ENCODE measurements around the gene TNS1. TPM values are rescaled to one million over a fixed set of nuclear protein-coding genes. Genes with fewer than 3 reads are reported as not detected.

Gene TNS1
- polyA plus RNA-seq, 6 donors from 2014 or later: 0.05 to 0.57 (median 0.35) TPM; not detected in 2

GRCh38 chr2:217909156-217909820 lies 93.5 kb downstream of the TNS1 start:
- DNase-seq (no peak), ATAC-seq (ENCODE audit: low read depth in 2 of 2) (no peak)
- Mint-ChIP-seq H3K9me3 (no peaks in the 10 kb centered on the region), H3K4me1 (peaks cover 2 to 13% (median 3%) of the 10 kb centered on the region in 3 donors), H3K27me3 (peaks cover 27 to 71% (median 62%) of the 10 kb centered on the region in 3 donors), H3K36me3 (no peaks in the 10 kb centered on the region), H3K27ac (no peak overlapping the region), H3K4me3 (no peak overlapping the region)

GRCh38 chr2:217908544-217908943 lies 94.3 kb downstream of the TNS1 start:
- no peak for ATAC-seq (ENCODE audit: low read depth in 2 of 2)
- peaks cover 28 to 75% (median 57%) of the 10 kb centered on the region in 3 donors for H3K27me3 Mint-ChIP-seq
- H3K4me3 Mint-ChIP-seq: no peak overlapping the region
- H3K4me1 Mint-ChIP-seq: peaks cover 0 to 14% (median 3%) of the 10 kb centered on the region in 3 donors
- no peaks in the 10 kb centered on the region for H3K36me3 Mint-ChIP-seq
- H3K27ac Mint-ChIP-seq: no peak overlapping the region
- DNase-seq: no peak
- no peaks in the 10 kb centered on the region for H3K9me3 Mint-ChIP-seq

GRCh38 chr2:217907266-217907665 lies 95.5 kb downstream of the TNS1 start:
- Mint-ChIP-seq H3K4me1 (peaks cover 0 to 27% (median 3%) of the 10 kb centered on the region in 3 donors), H3K27ac (no peak overlapping the region), H3K27me3 (peaks cover 26 to 73% (median 47%) of the 10 kb centered on the region in 3 donors), H3K36me3 (no peaks in the 10 kb centered on the region), H3K9me3 (no peaks in the 10 kb centered on the region), H3K4me3 (no peak overlapping the region)
- DNase-seq (no peak), ATAC-seq (ENCODE audit: low read depth in 2 of 2) (no peak)

GRCh38 chr2:217906798-217907197 lies 96.0 kb downstream of the TNS1 start:
- Mint-ChIP-seq H3K27me3 (peaks cover 26 to 68% (median 46%) of the 10 kb centered on the region in 3 donors), H3K36me3 (no peaks in the 10 kb centered on the region), H3K4me1 (peaks cover 1 to 30% (median 3%) of the 10 kb centered on the region in 3 donors), H3K9me3 (no peaks in the 10 kb centered on the region), H3K27ac (no peak overlapping the region), H3K4me3 (no peak overlapping the region)
- DNase-seq: no peak
- ATAC-seq (ENCODE audit: low read depth in 2 of 2): no peak

GRCh38 chr2:217905896-217906295 lies 96.9 kb downstream of the TNS1 start:
- no peaks in the 10 kb centered on the region for H3K36me3 Mint-ChIP-seq
- peaks cover 1 to 30% (median 3%) of the 10 kb centered on the region in 3 donors for H3K4me1 Mint-ChIP-seq
- DNase-seq (no peak), ATAC-seq (ENCODE audit: low read depth in 2 of 2) (no peak)
- peak overlapping the region in 1 of 6 donors; percentile 53 for H3K27ac Mint-ChIP-seq
- peaks cover 0 to 2% (median 0%) of the 10 kb centered on the region in 7 donors for H3K9me3 Mint-ChIP-seq
- no peak overlapping the region for H3K4me3 Mint-ChIP-seq
- peaks cover 26 to 65% (median 45%) of the 10 kb centered on the region in 3 donors for H3K27me3 Mint-ChIP-seq

GRCh38 chr2:217905395-217905794 lies 97.4 kb downstream of the TNS1 start:
- H3K4me3 Mint-ChIP-seq: no peak overlapping the region
- peaks cover 26 to 62% (median 40%) of the 10 kb centered on the region in 3 donors for H3K27me3 Mint-ChIP-seq
- ATAC-seq (ENCODE audit: low read depth in 2 of 2) (no peak), DNase-seq (no peak)
- no peak overlapping the region for H3K27ac Mint-ChIP-seq
- H3K9me3 Mint-ChIP-seq: peaks cover 0 to 2% (median 0%) of the 10 kb centered on the region in 7 donors
- no peaks in the 10 kb centered on the region for H3K36me3 Mint-ChIP-seq
- H3K4me1 Mint-ChIP-seq: peaks cover 1 to 30% (median 3%) of the 10 kb centered on the region in 3 donors

- no peak overlapping the region for H3K4me3 Mint-ChIP-seq
- peaks cover 1 to 30% (median 3%) of the 10 kb centered on the region in 3 donors for H3K4me1 Mint-ChIP-seq
- H3K9me3 Mint-ChIP-seq: peaks cover 0 to 2% (median 0%) of the 10 kb centered on the region in 7 donors
- peaks cover 26 to 58% (median 38%) of the 10 kb centered on the region in 3 donors for H3K27me3 Mint-ChIP-seq
- DNase-seq (no peak), ATAC-seq (ENCODE audit: low read depth in 2 of 2) (no peak)
- H3K27ac Mint-ChIP-seq: peak overlapping the region in 2 of 6 donors; percentile 1 to 40
- H3K36me3 Mint-ChIP-seq: no peaks in the 10 kb centered on the region
Observed at GRCh38 chr2:217904614-217904965, 98.2 kb downstream of the TNS1 start.

- ATAC-seq (ENCODE audit: low read depth in 2 of 2) (no peak), DNase-seq (no peak)
- peak overlapping the region in 2 of 6 donors; percentile 1 to 34 for H3K27ac Mint-ChIP-seq
- peaks cover 1 to 30% (median 3%) of the 10 kb centered on the region in 3 donors for H3K4me1 Mint-ChIP-seq
- H3K36me3 Mint-ChIP-seq: no peaks in the 10 kb centered on the region
- peaks cover 0 to 2% (median 0%) of the 10 kb centered on the region in 7 donors for H3K9me3 Mint-ChIP-seq
- H3K27me3 Mint-ChIP-seq: peaks cover 26 to 52% (median 38%) of the 10 kb centered on the region in 3 donors
- no peak overlapping the region for H3K4me3 Mint-ChIP-seq
Observed at GRCh38 chr2:217903859-217904613, 98.8 kb downstream of the TNS1 start.

- Mint-ChIP-seq H3K4me1 (peaks cover 1 to 30% (median 3%) of the 10 kb centered on the region in 3 donors), H3K27ac (peak overlapping the region in 1 of 6 donors; percentile 65), H3K4me3 (no peak overlapping the region), H3K9me3 (peaks cover 0 to 2% (median 0%) of the 10 kb centered on the region in 7 donors), H3K27me3 (peaks cover 26 to 50% (median 37%) of the 10 kb centered on the region in 3 donors), H3K36me3 (no peaks in the 10 kb centered on the region)
- ATAC-seq (ENCODE audit: low read depth in 2 of 2) (no peak), DNase-seq (no peak)
Observed at GRCh38 chr2:217903142-217903858, 99.5 kb downstream of the TNS1 start.

GRCh38 chr2:217902379-217903141 lies 100.2 kb downstream of the TNS1 start:
- H3K36me3 Mint-ChIP-seq: no peaks in the 10 kb centered on the region
- no peak for DNase-seq
- peak; percentile 27 to 32 for ATAC-seq (ENCODE audit: low read depth in 2 of 2)
- peaks cover 21 to 44% (median 30%) of the 10 kb centered on the region in 3 donors for H3K27me3 Mint-ChIP-seq
- H3K4me1 Mint-ChIP-seq: peaks cover 1 to 30% (median 3%) of the 10 kb centered on the region in 3 donors
- H3K9me3 Mint-ChIP-seq: peaks cover 0 to 2% (median 0%) of the 10 kb centered on the region in 7 donors
- H3K4me3 Mint-ChIP-seq: no peak overlapping the region
- H3K27ac Mint-ChIP-seq: peak overlapping the region in 2 of 6 donors; percentile 51 to 65

- Mint-ChIP-seq H3K4me3 (no peak overlapping the region), H3K4me1 (peaks cover 1 to 27% (median 3%) of the 10 kb centered on the region in 3 donors), H3K9me3 (peaks cover 0 to 2% (median 0%) of the 10 kb centered on the region in 7 donors), H3K27ac (peak overlapping the region in 1 of 6 donors; percentile 26), H3K27me3 (peaks cover 21 to 41% (median 23%) of the 10 kb centered on the region in 3 donors), H3K36me3 (no peaks in the 10 kb centered on the region)
- DNase-seq: no peak
- ATAC-seq (ENCODE audit: low read depth in 2 of 2): no peak
Observed at GRCh38 chr2:217901835-217902378, 100.9 kb downstream of the TNS1 start.

GRCh38 chr2:217901400-217901799 lies 101.4 kb downstream of the TNS1 start:
- H3K9me3 Mint-ChIP-seq: peaks cover 0 to 2% (median 0%) of the 10 kb centered on the region in 7 donors
- H3K4me3 Mint-ChIP-seq: no peak overlapping the region
- DNase-seq (no peak), ATAC-seq (ENCODE audit: low read depth in 2 of 2) (no peak)
- H3K27ac Mint-ChIP-seq: peak overlapping the region in 2 of 6 donors; percentile 2 to 11
- peaks cover under 1 to 24% (median 1%) of the 10 kb centered on the region in 3 donors for H3K4me1 Mint-ChIP-seq
- peaks cover 17 to 36% (median 18%) of the 10 kb centered on the region in 3 donors for H3K27me3 Mint-ChIP-seq
- no peaks in the 10 kb centered on the region for H3K36me3 Mint-ChIP-seq

Measured in naive B cell (primary cell).